CD4-positive, alpha-beta T cell treated with Interleukin-2 at 100 ng/mL for 4 hours (primary cell): ENCODE measurements around the gene LUZP1.

Experiments
- DNase-seq: peaks from one replicate; pipeline ENCODE4 v3.0.0-alpha.2; 2020; ENCODE audit warnings: low spot score

The LUZP1 gene

GRCh38 chr1:23116216-23116836, 52.3 kb downstream of the LUZP1 start:
- DNase-seq = no peak

GRCh38 chr1:23114424-23115079, 54.1 kb downstream of the LUZP1 start:
- DNase-seq = no peak

DNA sequence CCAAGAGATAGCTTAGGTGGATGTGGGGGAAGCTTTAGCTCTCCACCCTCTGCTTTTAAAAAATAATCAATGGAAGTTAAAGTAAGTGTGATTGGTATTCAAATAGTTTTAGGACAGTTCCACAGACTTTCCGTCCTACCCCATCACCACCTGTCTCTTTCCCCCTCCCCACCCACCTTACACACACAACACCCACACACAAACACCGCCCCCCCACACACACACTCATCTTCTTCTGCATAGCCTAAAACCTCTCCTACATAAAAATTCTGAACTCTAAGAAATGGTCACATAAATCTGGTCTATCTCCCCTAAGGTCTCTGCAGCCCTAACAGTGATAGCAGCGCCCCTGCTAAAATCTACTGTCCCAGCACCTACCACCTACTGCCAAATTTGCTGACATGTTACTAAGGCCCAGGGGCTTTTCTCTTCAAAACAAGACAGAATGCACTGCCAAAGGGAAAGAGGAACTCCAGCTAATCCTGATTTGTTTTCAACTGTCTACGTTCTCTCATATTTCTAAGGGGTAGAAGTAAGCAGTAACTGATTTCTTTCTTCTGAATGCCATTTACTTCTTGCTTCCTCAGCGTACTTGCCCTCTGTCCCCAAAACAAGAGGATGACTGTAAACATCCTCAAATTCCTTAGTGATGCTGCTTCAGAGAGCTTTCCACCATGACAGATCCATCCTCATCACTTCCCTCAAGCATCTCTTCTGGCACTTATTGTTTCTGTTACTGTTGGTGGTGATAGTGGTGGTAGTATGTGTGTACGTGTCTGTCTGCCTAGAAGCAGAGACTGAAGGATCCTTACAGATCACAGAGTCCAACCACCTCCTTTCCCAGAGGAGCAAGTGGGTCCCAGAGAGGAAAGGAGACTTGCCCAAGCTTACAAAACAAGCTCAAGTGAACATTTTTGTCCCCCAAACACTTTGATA, 56.8 kb downstream of the LUZP1 start:
- no peak for DNase-seq

DNA sequence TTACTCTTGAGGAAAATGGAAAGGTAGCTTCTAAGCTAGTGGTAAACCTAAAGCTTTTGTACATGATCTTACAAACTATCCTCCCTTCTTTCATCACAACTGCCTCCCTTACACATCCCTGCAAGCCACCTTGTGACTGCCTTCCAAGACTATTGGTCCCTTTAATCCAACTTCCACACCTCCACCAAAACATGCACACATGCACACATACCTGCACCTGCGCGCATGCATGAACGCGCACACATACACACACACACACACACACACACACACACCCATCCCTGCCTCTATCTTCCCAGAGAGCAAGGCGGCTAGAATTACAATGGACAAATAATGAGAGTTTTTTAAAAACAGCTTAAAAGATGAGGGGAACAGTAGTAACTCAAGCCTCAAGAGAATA, 58.3 kb downstream of the LUZP1 start:
- DNase-seq = no peak

DNA sequence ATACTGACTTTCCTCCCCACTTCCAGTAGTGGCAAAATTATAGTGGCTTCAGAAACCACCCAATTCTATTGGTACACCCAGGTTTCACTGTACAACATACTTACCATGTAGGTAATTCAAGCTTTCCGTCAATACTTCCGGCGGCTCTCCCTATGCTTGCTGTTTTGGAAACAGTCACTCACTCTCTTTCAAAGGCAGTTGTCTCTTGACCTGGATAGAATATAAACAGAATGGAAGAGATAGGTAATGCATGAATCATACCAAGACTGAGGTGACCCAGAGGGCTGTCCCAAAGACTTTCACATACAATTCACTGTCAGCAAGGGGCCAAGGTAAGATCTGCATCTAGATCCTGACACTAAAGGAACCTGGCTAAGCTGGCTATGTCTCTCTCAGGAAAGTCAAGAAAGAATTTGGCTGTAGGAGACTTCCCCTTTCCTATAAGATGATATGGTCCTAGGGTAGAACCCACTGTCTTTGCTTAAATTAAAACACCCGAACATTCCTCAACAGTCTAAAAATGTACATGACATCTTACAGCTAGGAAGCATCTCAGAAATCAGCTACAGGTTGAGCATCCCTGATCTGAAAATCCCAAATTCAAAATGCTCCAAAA, 59.6 kb downstream of the LUZP1 start:
- DNase-seq = peak; percentile 38

- DNase-seq = peak; percentile 74
These were observed 65.4 kb downstream of the LUZP1 start for GRCh38 chr1:23103001-23103889.

DNA sequence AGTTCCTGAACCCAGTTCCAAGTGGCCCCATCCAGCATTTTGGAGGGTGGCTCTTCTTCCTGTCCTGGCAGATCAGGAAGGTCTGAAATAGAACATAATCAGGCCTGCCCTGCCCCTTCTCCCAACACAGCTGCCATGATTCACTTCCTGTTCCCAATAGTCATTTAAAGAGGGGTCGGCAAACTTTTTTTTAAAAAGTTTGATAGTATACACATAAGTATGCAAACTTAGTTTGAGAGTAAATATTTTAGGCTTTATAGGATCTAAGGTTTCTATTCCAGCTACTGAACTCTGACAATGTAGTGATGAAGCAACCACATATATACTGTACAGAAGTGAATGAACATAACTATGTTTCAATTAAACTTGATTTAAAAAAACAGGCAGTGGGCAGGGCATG, 66.4 kb downstream of the LUZP1 start:
- DNase-seq = no peak

GRCh38 chr1:23101887-23102286, 66.8 kb downstream of the LUZP1 start:
- no peak for DNase-seq

GRCh38 chr1:23101101-23101827, 67.4 kb downstream of the LUZP1 start:
- no peak for DNase-seq

- peak; percentile 58 for DNase-seq
These were observed 68.4 kb downstream of the LUZP1 start for GRCh38 chr1:23100074-23100748.

DNA sequence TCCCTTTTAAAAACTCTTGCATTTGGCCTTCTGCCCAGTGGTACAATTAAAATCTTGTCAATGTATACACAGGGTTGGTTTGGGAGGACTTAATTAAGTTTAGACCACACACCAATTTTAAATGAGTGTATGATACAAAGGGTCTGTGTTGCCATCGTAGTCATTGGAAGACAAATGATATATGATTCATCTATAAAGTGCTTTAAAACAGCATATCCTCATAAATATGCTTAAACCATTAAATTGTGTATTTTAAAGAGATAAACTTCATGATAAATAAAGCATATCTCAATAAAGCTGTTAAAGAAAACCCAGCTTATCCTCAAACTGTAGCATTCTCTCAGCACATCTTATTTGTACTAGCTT, 69.5 kb downstream of the LUZP1 start:
- no peak for DNase-seq

GRCh38 chr1:23098463-23099170, 70.0 kb downstream of the LUZP1 start:
- peak; percentile 76 for DNase-seq

- no peak for DNase-seq
These were observed 71.3 kb downstream of the LUZP1 start for GRCh38 chr1:23097316-23097715.

GRCh38 chr1:23092447-23092846, 76.2 kb downstream of the LUZP1 start:
- no peak for DNase-seq

GRCh38 chr1:23091545-23091944, 77.1 kb downstream of the LUZP1 start:
- no peak for DNase-seq

GRCh38 chr1:23090056-23090455, 78.6 kb downstream of the LUZP1 start:
- DNase-seq = no peak

DNA sequence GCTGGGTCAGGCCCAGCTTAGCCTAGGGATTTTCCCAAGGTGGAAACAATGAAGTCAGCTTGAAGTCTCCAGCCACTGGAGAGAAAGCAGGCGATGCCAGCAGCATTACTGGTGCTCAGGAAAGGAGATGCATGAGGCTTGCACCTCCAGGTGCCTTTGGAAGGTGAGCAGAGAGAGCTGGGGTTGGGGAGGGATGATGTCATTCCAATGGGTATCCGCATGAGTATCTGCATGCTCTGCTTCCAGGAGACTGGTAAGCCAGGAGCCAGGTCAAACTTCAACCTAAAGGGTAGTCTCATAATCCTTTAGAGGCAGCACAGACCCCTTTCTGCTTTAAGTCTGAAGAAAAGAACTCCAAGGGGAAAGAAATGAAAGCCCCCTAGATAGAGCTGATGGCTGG, 80.6 kb downstream of the LUZP1 start:
- no peak for DNase-seq

DNA sequence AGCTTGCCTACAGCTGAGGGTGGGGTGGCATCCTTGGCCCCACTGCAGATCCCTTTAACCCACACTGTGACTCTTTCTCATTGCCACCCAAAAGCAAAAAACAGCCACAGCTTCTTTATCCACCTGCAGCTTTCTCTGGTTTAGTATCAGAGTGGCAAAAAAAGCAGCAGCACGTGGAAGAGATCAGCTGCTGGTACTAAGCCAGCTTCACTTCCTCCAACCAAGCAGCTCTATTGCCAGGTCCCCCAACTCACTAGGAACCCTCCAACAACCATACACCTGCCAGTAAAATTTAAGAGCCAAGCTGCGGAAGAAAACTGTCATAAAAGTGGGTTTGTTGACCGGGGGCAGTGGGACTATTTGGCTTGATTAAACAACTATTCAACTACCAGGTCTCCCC, 83.0 kb downstream of the LUZP1 start:
- no peak for DNase-seq

- no peak for DNase-seq
These were observed 83.8 kb downstream of the LUZP1 start for GRCh38 chr1:23084880-23085279.
